ENCODE data around the gene TMEM134.

Gene TMEM134

GRCh38 chr11:67463680-67464410 is 5.2 kb downstream of the TMEM134 start:
- H3K9me3 ChIP-seq (replicated peaks; ENCODE audit: low read length), result no peaks in the 10 kb centered on the region
- no peaks in the 10 kb centered on the region for H3K36me3 ChIP-seq (ENCODE audit: insufficient read depth, low read length)
- peaks cover 22% of the 10 kb centered on the region for H3K4me1 ChIP-seq (ENCODE audit: control insufficient read depth, insufficient read depth, low read length)
- H3K27me3 ChIP-seq (ENCODE audit: control insufficient read depth, insufficient read depth, low read length), result no peaks in the 10 kb centered on the region
- peak overlapping the region; percentile 50 for H3K4me2 ChIP-seq (ENCODE audit: low read length)
- H3K9ac ChIP-seq (ENCODE audit: low read depth, low read length), result peak overlapping the region; percentile 34
- H3K4me3 ChIP-seq (ENCODE audit: low read length), result no peak overlapping the region

- Histone ChIP-seq H3K4me1 (ENCODE audit: control insufficient read depth, insufficient read depth, low read length) (peaks cover 17% of the 10 kb centered on the region), H3K27me3 (ENCODE audit: control insufficient read depth, insufficient read depth, low read length) (no peaks in the 10 kb centered on the region), H3K9me3 (replicated peaks; ENCODE audit: low read length) (no peaks in the 10 kb centered on the region), H3K4me2 (ENCODE audit: low read length) (no peak overlapping the region), H3K4me3 (ENCODE audit: low read length) (no peak overlapping the region), H3K36me3 (ENCODE audit: insufficient read depth, low read length) (no peaks in the 10 kb centered on the region), H3K9ac (ENCODE audit: low read depth, low read length) (no peak overlapping the region)
These were observed 5.9 kb downstream of the TMEM134 start for GRCh38 chr11:67463186-67463585.

- no peak overlapping the region for H3K4me2 ChIP-seq (ENCODE audit: low read length)
- no peak overlapping the region for H3K9ac ChIP-seq (ENCODE audit: low read depth, low read length)
- H3K36me3 ChIP-seq (ENCODE audit: insufficient read depth, low read length), result no peaks in the 10 kb centered on the region
- H3K4me3 ChIP-seq (ENCODE audit: low read length), result no peak overlapping the region
- H3K4me1 ChIP-seq (ENCODE audit: control insufficient read depth, insufficient read depth, low read length), result no peaks in the 10 kb centered on the region
- no peaks in the 10 kb centered on the region for H3K9me3 ChIP-seq (replicated peaks; ENCODE audit: low read length)
- H3K27me3 ChIP-seq (ENCODE audit: control insufficient read depth, insufficient read depth, low read length), result no peaks in the 10 kb centered on the region
These were observed 10.8 kb downstream of the TMEM134 start for GRCh38 chr11:67458266-67458665.

- no peak overlapping the region for H3K4me3 ChIP-seq (ENCODE audit: low read length)
- no peak overlapping the region for H3K4me2 ChIP-seq (ENCODE audit: low read length)
- no peaks in the 10 kb centered on the region for H3K36me3 ChIP-seq (ENCODE audit: insufficient read depth, low read length)
- H3K9ac ChIP-seq (ENCODE audit: low read depth, low read length), result no peak overlapping the region
- H3K27me3 ChIP-seq (ENCODE audit: control insufficient read depth, insufficient read depth, low read length), result no peaks in the 10 kb centered on the region
- no peaks in the 10 kb centered on the region for H3K9me3 ChIP-seq (replicated peaks; ENCODE audit: low read length)
- H3K4me1 ChIP-seq (ENCODE audit: control insufficient read depth, insufficient read depth, low read length), result peaks cover 8% of the 10 kb centered on the region
These were observed 11.6 kb downstream of the TMEM134 start for GRCh38 chr11:67457453-67457852.

- Histone ChIP-seq H3K4me2 (ENCODE audit: low read length) (no peak overlapping the region), H3K36me3 (ENCODE audit: insufficient read depth, low read length) (no peaks in the 10 kb centered on the region), H3K4me1 (ENCODE audit: control insufficient read depth, insufficient read depth, low read length) (peaks cover 14% of the 10 kb centered on the region), H3K27me3 (ENCODE audit: control insufficient read depth, insufficient read depth, low read length) (no peaks in the 10 kb centered on the region), H3K4me3 (ENCODE audit: low read length) (no peak overlapping the region), H3K9ac (ENCODE audit: low read depth, low read length) (no peak overlapping the region), H3K9me3 (replicated peaks; ENCODE audit: low read length) (no peaks in the 10 kb centered on the region)
These were observed 12.9 kb downstream of the TMEM134 start for GRCh38 chr11:67456068-67456705.

- Histone ChIP-seq H3K4me2 (ENCODE audit: low read length) (no peak within 1 kb of the TSS), H3K27me3 (ENCODE audit: control insufficient read depth, insufficient read depth, low read length) (no peaks in the 10 kb centered on the region), H3K9ac (ENCODE audit: low read depth, low read length) (no peak within 1 kb of the TSS), H3K4me3 (ENCODE audit: low read length) (no peak within 1 kb of the TSS), H3K9me3 (replicated peaks; ENCODE audit: low read length) (no peaks in the 10 kb centered on the region), H3K36me3 (ENCODE audit: insufficient read depth, low read length) (no peaks in the 10 kb centered on the region), H3K4me1 (ENCODE audit: control insufficient read depth, insufficient read depth, low read length) (peaks cover 14% of the 10 kb centered on the region)
These were observed 14.0 kb downstream of the TMEM134 start, which contains the start of gene CABP4 for GRCh38 chr11:67455054-67455453. Gene CABP4 (plus strand): TSS chr11:67455354. CDS start chr11:67455424, 70 bp downstream.

GRCh38 chr11:67453816-67454732 is 15.0 kb downstream of the TMEM134 start:
- Histone ChIP-seq H3K27me3 (ENCODE audit: control insufficient read depth, insufficient read depth, low read length) (no peaks in the 10 kb centered on the region), H3K4me2 (ENCODE audit: low read length) (no peak overlapping the region), H3K4me3 (ENCODE audit: low read length) (no peak overlapping the region), H3K36me3 (ENCODE audit: insufficient read depth, low read length) (no peaks in the 10 kb centered on the region), H3K9ac (ENCODE audit: low read depth, low read length) (no peak overlapping the region), H3K9me3 (replicated peaks; ENCODE audit: low read length) (no peaks in the 10 kb centered on the region), H3K4me1 (ENCODE audit: control insufficient read depth, insufficient read depth, low read length) (peaks cover 14% of the 10 kb centered on the region)

- peak within 1 kb of the TSS; percentile 73 for H3K9ac ChIP-seq (ENCODE audit: low read depth, low read length)
- H3K27me3 ChIP-seq (ENCODE audit: control insufficient read depth, insufficient read depth, low read length), result no peaks in the 10 kb centered on the region
- peak within 1 kb of the TSS; percentile 83 for H3K4me2 ChIP-seq (ENCODE audit: low read length)
- H3K36me3 ChIP-seq (ENCODE audit: insufficient read depth, low read length), result no peaks in the 10 kb centered on the region
- H3K4me1 ChIP-seq (ENCODE audit: control insufficient read depth, insufficient read depth, low read length), result peaks cover 14% of the 10 kb centered on the region
- H3K9me3 ChIP-seq (replicated peaks; ENCODE audit: low read length), result no peaks in the 10 kb centered on the region
- peak within 1 kb of the TSS; percentile 68 for H3K4me3 ChIP-seq (ENCODE audit: low read length)
These were observed 16.7 kb downstream of the TMEM134 start, which contains the start of gene GPR152 for GRCh38 chr11:67452141-67452952. Gene GPR152 (minus strand): TSS chr11:67452729. CDS start chr11:67452724, 5 bp downstream.

- H3K27me3 ChIP-seq (ENCODE audit: control insufficient read depth, insufficient read depth, low read length), result no peaks in the 10 kb centered on the region
- no peak overlapping the region for H3K9ac ChIP-seq (ENCODE audit: low read depth, low read length)
- no peaks in the 10 kb centered on the region for H3K36me3 ChIP-seq (ENCODE audit: insufficient read depth, low read length)
- peaks cover 14% of the 10 kb centered on the region for H3K4me1 ChIP-seq (ENCODE audit: control insufficient read depth, insufficient read depth, low read length)
- H3K4me2 ChIP-seq (ENCODE audit: low read length), result no peak overlapping the region
- no peak overlapping the region for H3K4me3 ChIP-seq (ENCODE audit: low read length)
- H3K9me3 ChIP-seq (replicated peaks; ENCODE audit: low read length), result no peaks in the 10 kb centered on the region
These were observed 17.4 kb downstream of the TMEM134 start for GRCh38 chr11:67451658-67451976.

- H3K4me2 ChIP-seq (ENCODE audit: low read length), result no peak overlapping the region
- H3K9me3 ChIP-seq (replicated peaks; ENCODE audit: low read length), result no peaks in the 10 kb centered on the region
- H3K27me3 ChIP-seq (ENCODE audit: control insufficient read depth, insufficient read depth, low read length), result no peaks in the 10 kb centered on the region
- no peaks in the 10 kb centered on the region for H3K36me3 ChIP-seq (ENCODE audit: insufficient read depth, low read length)
- H3K9ac ChIP-seq (ENCODE audit: low read depth, low read length), result no peak overlapping the region
- peaks cover 14% of the 10 kb centered on the region for H3K4me1 ChIP-seq (ENCODE audit: control insufficient read depth, insufficient read depth, low read length)
- H3K4me3 ChIP-seq (ENCODE audit: low read length), result no peak overlapping the region
These were observed 18.0 kb downstream of the TMEM134 start for GRCh38 chr11:67450796-67451657.
